NCI-H2081 treated with DMSO at 0.1 percent for 48 hours (cell line): ENCODE data around the gene B3GAT3.
"Not testable (repeated sequence)": the region's sequence is repeated elsewhere in the genome, so short reads cannot be mapped to it uniquely, and the experiment has no call there.

Experiments
- DNase-seq: peaks from one replicate; lab custom pipeline; 2025; lab: John Stamatoyannopoulos, UW

Gene B3GAT3

DNA sequence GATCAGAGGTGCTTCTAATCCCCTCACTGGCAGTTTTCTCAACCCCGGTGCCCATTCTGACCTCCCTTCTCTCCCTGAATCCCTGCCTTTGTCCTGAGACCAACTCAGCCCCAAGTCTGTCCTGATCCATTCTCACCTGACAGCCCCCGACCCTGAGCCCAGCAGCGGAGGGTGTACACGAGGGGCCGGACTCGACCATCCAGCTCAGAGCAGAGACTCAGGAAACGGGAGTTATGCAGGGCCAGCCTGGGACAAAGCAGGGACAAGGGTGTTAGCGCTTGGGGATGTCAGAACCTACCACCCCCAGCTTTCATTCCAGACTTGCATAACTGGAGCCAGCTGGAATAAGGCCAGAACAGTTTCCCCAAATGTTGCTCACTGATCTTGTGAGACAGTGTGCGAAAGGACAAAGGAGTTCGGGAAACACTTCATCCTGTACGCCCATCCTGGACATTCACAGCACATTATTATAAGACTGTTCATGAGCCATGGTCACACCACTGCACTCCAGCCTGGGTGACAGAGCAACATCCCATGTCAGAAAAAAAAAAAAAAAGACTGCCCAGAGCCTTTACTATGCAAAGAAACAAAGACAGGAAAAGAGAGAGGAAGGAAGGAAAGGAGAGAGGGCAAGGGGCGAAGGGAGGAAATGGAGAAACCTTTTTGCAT is 44.6 kb downstream of the B3GAT3 start:
- DNase-seq = no peak

DNA sequence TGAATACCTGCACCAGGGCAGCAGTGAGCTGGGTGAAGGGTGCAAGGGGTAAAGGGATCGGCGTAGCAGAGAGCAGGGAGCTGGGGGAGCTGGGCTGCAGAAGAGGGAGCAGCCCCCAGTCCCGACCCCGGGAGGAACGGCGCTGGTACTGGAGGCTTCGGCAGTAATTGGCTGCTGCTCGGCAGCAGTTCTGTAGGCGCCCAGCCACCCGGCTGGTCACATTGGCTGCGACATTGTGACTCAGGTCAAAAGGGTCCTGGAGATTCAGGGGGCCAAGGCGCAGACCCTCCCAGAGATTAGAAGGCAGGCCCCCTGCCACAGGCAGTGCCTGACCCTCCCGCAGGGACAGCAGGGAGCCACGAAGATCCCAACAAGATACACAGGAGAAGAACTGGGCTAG is 45.9 kb downstream of the B3GAT3 start:
- no peak for DNase-seq

DNA sequence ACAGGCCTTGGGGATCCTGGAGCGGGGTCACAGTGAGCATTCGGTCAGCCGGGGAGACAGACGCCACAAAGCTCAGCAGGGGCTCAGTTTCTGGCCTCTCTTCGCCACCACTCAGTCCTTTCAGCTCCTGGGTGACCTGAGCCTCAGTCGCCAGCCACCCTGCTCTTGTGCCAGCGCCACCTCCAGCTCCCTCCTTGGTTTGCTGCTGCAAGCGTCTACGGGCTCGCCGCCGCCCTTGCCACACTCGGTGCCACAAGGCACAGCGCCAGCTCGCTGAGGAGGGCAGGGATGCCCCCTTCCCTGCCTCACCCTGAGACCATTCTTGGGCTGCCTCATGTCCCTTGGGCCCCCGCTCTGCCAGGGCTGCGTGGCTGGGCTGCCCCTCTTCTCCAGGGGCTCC is 46.6 kb downstream of the B3GAT3 start:
- no peak for DNase-seq

DNA sequence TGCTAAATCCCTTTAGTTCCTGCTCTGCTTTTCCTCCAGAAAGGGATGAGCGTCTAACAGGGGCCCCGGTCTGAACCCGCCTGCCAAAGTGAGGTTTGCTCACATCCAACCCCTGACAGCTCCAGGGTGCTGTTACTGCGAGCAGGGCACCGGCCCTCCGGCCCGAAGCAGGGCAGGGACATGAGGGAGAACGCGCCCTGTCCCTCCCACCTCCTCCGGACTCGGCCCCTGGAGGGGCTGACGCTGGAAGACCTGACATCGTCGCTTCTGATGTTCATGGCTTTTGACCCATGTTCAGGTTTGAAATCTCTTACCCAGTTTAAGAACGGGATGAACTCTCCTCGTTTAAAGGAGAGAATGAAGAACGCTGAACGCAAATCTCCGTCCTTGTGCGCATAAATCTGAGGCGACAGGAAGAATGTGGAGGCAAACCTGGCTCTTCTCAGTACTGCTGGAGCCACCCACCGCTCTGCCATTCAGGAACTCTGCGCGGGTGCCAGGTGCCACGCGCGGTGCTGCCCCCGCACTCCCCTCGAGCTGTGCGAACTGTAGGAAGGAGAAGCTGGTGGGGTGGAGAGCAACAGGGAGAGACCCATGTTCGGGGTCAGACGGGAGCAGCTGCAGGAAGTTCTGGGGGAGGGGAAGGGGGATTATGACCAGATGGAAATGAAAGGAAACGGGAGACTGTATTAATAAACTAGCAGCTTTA is 47.3 kb downstream of the B3GAT3 start:
- no peak for DNase-seq

DNA sequence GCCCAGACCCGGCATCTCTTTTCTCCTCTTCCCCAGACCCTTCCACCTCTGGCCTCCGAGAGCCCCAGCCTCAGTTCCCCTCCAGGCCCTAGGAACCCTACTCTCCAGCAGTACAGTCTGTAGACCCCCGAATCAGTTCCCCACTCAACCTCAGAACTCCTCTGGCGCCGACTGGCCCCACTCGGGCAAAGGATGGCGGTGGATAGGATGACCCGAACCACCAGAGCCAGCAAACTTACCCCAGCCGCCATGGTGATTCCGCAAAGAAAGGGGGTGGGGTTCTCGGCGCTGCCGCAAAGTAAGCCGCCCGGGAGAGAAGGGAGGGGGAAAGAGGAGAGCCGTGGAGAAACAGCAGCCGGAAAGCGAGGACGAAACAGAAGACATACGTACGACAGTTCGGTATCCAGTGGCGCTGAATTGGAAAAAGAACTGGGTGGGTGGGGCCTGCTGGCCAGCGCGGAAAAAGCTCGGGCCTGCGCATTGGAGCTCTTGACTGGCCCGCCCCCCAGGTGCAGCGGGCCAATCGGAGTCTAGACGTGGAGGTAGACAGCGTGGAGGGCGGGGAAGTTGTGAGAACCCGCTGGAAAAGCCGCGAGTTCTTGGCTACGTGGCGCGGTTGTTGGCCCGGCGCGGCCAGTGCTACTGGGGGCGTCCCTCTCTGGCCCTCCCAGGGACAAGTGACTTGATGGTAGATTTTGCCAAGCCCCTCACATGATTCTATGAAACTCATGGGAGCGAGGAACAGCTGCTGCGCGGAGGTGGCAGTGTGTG is 48.0 kb downstream of the B3GAT3 start, which contains the start of gene EEF1G:
Gene EEF1G (minus strand): TSS at position 300 of the 771 bp plus-strand sequence. CDS start 49 bp downstream, at position 251.
- peak; percentile 97 for DNase-seq

DNA sequence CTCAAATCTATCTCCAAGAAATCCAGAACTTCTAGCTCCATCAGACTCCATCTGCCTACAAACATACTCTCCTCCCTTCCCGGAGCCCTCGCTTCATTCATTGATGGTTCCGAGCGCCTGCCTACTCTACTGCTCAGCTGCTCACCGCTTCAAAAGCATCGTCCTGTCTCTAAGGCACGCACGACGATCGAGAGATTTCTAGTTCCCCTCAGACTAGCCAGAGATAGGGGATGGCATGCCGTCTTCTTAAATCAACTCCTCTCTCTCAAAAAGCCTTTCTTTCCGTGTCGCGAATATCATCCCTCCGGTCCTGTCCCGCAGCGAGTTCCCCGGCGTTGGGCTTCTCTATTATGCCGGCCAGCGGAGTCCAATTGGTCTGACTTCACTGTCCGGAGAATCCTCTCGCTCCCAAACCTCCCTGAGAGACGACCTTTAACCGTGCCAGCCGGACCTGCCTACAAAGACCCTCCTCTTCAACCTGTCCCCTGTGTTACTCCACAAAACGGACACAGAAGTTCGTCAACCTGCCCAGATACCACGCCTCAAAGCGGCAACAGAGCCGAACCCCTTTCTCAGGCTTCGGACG is 48.7 kb downstream of the B3GAT3 start:
- DNase-seq = no peak

DNA sequence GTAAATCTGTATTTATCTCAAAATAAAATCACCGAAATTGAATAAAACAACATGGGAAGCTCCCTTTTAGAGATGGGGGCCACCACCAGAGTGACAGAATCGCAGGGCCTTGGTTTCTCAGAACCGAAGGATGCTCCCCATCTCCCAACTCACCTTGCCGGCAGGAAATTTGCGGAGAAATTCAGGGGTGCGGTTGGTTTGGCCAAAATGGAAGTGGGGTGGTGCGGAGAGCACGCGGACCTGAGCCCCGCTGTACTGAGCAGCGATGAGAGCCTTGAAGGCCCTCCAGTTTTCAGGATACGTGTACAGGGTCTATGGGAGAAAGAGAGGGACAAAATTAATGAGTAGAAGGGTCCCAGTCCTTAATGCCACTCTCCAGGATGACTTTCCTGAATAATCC is 49.4 kb downstream of the B3GAT3 start:
- no peak for DNase-seq

DNA sequence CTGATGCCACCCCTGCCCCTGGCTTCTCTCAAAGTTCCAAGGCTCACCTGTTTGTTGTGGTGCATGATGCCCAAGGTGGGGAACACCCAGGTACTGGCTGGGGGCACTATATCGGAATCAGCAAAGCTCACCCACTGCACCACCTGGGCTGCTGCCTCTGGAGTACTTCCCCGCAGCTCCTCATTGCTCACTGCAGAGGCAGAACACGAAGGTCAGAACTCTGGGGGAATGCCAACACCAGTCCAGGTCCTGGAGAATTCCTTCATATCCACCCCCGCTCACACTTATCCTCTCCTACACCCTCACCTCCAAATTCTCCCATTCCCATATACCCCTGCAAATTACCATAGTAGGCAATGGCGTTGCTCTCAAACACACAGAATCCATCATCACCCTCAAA is 50.3 kb downstream of the B3GAT3 start:
- DNase-seq = not testable (repeated sequence)

DNA sequence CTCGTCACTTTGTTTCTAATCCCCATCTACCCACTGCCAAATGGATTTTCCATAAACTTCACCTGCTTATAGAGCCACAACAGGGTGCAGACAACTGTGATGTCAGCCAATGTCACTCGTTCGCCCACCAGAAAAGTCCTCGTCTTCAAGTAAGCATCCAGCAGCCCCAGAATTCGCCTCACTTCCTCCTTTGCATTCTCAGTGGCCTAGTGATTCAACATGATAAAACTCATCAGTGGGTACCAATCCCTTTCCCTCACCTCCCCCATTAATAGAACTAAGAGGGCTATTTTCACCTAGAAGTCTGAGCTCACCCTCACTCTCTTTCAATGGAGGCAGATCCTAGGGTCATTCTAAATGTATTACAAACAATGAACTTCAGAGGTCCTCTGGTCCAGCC is 50.9 kb downstream of the B3GAT3 start:
- not testable (repeated sequence) for DNase-seq

DNA sequence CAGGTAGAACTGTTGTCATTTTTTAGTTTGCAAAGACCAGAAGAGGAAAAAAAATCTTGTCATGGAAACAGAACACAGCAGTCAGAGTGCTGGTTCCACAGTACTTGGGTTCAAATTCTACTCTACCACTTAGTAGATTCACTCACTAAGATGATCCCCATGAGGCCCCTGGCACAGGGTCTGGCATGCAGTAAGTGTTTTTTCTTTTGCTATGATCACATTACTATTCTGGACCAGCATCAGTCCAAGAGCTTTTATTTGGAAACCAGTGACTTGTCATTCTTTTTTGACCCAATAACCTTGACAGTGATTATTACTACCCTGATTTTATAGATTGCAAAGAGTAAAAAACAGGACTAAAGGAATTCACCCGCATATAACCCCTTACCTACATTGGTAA is 52.2 kb downstream of the B3GAT3 start:
- no peak for DNase-seq

DNA sequence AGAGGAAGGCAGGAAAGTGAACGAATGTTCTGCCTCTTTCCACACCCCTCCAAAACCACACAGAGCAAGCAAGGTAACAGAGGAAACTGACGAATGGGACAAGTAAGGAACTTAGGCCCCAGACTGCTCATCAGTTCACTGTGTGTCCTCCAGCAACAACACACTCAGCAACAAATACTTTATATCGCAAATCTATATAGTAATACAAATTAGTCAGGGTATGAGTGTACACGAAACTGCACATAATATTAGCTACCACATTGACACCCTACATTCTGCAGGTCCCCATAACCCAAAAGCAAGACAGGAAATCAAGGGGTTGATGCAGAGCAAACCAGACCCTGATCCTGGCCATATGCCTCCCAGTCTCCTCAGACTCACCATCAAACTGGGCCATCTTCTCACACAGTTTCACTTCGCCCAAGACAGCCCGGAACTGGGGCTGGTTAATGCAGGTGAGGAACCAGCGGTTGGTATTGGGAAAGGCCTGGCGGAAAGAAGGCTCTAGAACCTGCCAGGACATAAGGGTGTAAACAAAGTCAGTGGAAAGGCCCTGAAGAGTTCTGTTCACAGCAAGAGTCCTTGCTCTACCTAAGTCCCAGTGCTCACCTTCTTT is 54.7 kb downstream of the B3GAT3 start:
- no peak for DNase-seq

DNA sequence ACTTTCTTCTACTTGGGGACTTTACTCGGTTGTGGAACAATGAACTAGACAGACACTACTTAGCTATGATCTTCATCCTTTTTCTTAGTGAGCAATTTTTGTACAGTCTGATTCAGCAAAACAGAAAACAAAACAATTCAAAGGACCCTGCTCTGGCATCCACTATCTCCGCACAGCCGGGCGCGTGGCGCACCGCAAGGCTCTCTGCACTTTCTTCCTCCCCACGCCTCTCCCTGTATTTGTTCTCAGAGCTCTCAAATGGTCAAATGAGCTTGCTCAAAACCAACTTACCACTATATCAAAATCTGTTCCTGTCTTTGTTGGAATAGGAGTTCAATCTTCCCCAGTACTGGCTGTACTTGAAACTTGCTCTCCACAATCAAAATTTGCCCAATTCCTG is 55.5 kb downstream of the B3GAT3 start:
- DNase-seq = no peak
